ENCODE measurements around the gene PRKACA.
A peak's percentile ranks its signal among the peaks of the same experiment; 100 is the strongest.

PRKACA gene

DNA sequence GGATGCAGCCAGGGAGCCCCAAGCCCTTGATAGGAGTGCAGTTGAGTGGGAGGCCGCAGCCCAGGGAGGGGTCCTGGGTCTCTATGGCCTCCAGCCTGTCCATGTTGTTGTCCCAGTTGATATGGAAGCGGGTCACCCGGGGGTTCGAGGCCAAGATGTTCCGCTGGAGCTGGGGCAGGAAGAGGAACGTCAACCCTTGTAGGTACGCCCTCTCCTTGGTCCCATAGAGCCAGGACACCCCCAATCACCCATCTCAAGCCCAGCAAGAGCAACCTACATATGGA lies 2.9 kb upstream of the PRKACA start:
- H4K20me1 ChIP-seq (ENCODE audit: control insufficient read depth, insufficient read depth, low read depth, low read length), result peaks cover 3% of the 10 kb centered on the region; the same call in 1 of the 2 replicates
- no peaks in the 10 kb centered on the region for H3K9me2 ChIP-seq (replicated peaks; ENCODE audit: control insufficient read depth, low read length)
- H3K79me2 ChIP-seq (ENCODE audit: control insufficient read depth, low read length), result peaks cover 18% of the 10 kb centered on the region
- no peak overlapping the region for H3K4me3 ChIP-seq (ENCODE audit: low read length)
- peaks cover 25% of the 10 kb centered on the region for H3K4me1 ChIP-seq (ENCODE audit: control insufficient read depth, low read length)
- H3K36me3 ChIP-seq (ENCODE audit: control insufficient read depth, low read length), result peaks cover 35% of the 10 kb centered on the region
- no peaks in the 10 kb centered on the region for H3K9me3 ChIP-seq (ENCODE audit: control insufficient read depth, insufficient read depth, low read length)
- no peak overlapping the region for H3K27ac ChIP-seq (ENCODE audit: low read depth, low read length)
- no peaks in the 10 kb centered on the region for H3K27me3 ChIP-seq (ENCODE audit: control insufficient read depth, low read length)
- no peak overlapping the region for H3K4me2 ChIP-seq (ENCODE audit: low read length)
- TF ChIP-seq, protein P1, sequence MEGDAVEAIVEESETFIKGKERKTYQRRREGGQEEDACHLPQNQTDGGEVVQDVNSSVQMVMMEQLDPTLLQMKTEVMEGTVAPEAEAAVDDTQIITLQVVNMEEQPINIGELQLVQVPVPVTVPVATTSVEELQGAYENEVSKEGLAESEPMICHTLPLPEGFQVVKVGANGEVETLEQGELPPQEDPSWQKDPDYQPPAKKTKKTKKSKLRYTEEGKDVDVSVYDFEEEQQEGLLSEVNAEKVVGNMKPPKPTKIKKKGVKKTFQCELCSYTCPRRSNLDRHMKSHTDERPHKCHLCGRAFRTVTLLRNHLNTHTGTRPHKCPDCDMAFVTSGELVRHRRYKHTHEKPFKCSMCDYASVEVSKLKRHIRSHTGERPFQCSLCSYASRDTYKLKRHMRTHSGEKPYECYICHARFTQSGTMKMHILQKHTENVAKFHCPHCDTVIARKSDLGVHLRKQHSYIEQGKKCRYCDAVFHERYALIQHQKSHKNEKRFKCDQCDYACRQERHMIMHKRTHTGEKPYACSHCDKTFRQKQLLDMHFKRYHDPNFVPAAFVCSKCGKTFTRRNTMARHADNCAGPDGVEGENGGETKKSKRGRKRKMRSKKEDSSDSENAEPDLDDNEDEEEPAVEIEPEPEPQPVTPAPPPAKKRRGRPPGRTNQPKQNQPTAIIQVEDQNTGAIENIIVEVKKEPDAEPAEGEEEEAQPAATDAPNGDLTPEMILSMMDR (IDR thresholded peaks at IDR 0.05; ENCODE audit: low read depth, low read length, poor library complexity, severe bottlenecking), result no peak
- no peak for TF ChIP-seq EZH2phosphoT487 (IDR thresholded peaks at IDR 0.05; ENCODE audit: borderline replicate concordance, low read length)
- H3F3A ChIP-seq (ENCODE audit: control insufficient read depth, insufficient read depth), result peaks cover 18% of the 10 kb centered on the region

DNA sequence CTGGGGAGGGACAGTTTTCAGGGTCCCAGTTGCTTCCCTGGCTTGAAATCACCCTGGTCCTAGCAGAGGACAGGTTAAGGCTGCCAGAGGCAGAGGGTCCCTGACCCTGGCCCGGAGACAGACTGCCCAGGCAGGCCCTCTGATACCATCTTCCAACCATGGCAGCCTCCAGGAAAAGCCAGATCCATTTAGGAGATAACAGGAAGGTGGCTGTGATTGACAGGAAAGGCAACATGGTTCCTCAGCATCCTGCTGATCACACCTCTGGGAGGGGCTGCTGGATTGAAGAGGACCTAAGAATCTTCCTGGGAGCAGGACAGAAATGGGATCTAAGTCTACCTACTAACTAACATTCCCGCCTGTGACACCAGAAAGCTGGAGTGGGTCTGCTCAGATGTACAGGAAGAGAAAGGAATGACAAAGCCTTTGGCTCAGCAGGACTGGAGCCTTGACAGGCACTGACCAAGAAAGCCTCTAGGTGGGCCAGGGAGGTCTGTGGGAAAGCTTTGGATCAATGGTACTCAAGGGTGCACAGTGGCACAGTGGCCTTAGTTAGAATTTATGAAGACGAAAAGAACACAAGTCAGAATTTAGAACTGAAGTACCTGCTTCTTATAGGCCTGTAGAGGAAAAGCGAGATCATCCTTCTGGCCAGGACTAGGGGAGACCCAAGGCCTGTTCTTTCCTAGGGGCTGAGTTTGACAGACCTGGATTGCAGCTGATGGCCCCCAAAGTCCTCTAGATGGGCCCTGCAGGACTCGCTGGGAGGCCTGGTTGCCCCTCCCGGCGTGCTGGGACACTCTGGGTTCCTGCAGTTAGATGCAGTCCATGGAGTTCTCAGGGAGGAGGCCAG lies 2.3 kb upstream of the PRKACA start:
- Histone ChIP-seq H3K79me2 (ENCODE audit: control insufficient read depth, low read length) (peaks cover 20% of the 10 kb centered on the region), H3K9me3 (ENCODE audit: control insufficient read depth, insufficient read depth, low read length) (no peaks in the 10 kb centered on the region), H3K9me2 (replicated peaks; ENCODE audit: control insufficient read depth, low read length) (no peaks in the 10 kb centered on the region), H3K27ac (ENCODE audit: low read depth, low read length) (no peak overlapping the region), H3K36me3 (ENCODE audit: control insufficient read depth, low read length) (peaks cover 30% of the 10 kb centered on the region), H3K4me2 (ENCODE audit: low read length) (no peak overlapping the region), H3F3A (ENCODE audit: control insufficient read depth, insufficient read depth) (peaks cover 21% of the 10 kb centered on the region), H4K20me1 (ENCODE audit: control insufficient read depth, insufficient read depth, low read depth, low read length) (peaks cover 3% of the 10 kb centered on the region; the same call in 1 of the 2 replicates), H3K4me3 (ENCODE audit: low read length) (no peak overlapping the region), H3K4me1 (ENCODE audit: control insufficient read depth, low read length) (peaks cover 30% of the 10 kb centered on the region), H3K27me3 (ENCODE audit: control insufficient read depth, low read length) (no peaks in the 10 kb centered on the region)
- TF ChIP-seq, protein P1 (IDR thresholded peaks at IDR 0.05; ENCODE audit: low read depth, low read length, poor library complexity, severe bottlenecking), result no peak
- TF ChIP-seq EZH2phosphoT487 (IDR thresholded peaks at IDR 0.05; ENCODE audit: borderline replicate concordance, low read length), result no peak

DNA sequence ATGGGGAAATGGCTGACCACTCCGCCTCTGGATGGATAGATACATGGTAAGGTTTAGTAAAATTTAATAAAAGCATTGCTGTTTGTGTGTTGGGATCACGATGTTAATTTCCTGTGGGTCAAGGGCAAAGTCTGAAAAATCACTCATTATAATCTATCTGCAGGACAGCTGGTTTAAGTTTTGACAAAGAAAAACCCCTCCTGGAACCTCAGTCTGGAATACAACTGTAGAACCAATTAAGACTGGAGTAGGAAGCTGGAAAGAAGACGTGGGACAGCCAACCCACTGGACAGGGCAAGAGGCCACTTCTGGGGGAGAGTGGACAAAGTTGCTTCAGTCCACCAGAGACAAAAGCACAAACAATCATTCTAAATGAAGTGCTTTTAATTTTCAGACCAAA lies 1.6 kb upstream of the PRKACA start:
- H3F3A ChIP-seq (ENCODE audit: control insufficient read depth, insufficient read depth), result peaks cover 21% of the 10 kb centered on the region
- H3K27me3 ChIP-seq (ENCODE audit: control insufficient read depth, low read length), result no peaks in the 10 kb centered on the region
- H3K36me3 ChIP-seq (ENCODE audit: control insufficient read depth, low read length), result peaks cover 22% of the 10 kb centered on the region
- no peaks in the 10 kb centered on the region for H3K9me3 ChIP-seq (ENCODE audit: control insufficient read depth, insufficient read depth, low read length)
- H3K4me2 ChIP-seq (ENCODE audit: low read length), result 0 out of 2 replicates have a peak overlapping the region, but pooled peaks have one; percentile 85
- H3K4me3 ChIP-seq (ENCODE audit: low read length), result no peak overlapping the region; the same call in 1 of the 2 replicates
- peaks cover 36% of the 10 kb centered on the region for H3K4me1 ChIP-seq (ENCODE audit: control insufficient read depth, low read length)
- H3K27ac ChIP-seq (ENCODE audit: low read depth, low read length), result no peak overlapping the region
- H3K79me2 ChIP-seq (ENCODE audit: control insufficient read depth, low read length), result peaks cover 26% of the 10 kb centered on the region
- TF ChIP-seq, protein P1 (IDR thresholded peaks at IDR 0.05; ENCODE audit: low read depth, low read length, poor library complexity, severe bottlenecking), result no peak
- no peak for TF ChIP-seq EZH2phosphoT487 (IDR thresholded peaks at IDR 0.05; ENCODE audit: borderline replicate concordance, low read length)
- peaks cover 6% of the 10 kb centered on the region; the same call in 1 of the 2 replicates for H4K20me1 ChIP-seq (ENCODE audit: control insufficient read depth, insufficient read depth, low read depth, low read length)
- no peaks in the 10 kb centered on the region for H3K9me2 ChIP-seq (replicated peaks; ENCODE audit: control insufficient read depth, low read length)
